ENCODE measurements around the gene ULK3.

The ULK3 gene

GRCh38 chr15:74799255-74799855 is 43.6 kb downstream of the ULK3 start:
- DNase-seq (ENCODE audit: low read depth), result no peak

GRCh38 chr15:74798388-74799254 is 44.3 kb downstream of the ULK3 start:
- DNase-seq (ENCODE audit: low read depth), result no peak

GRCh38 chr15:74795966-74796625 is 46.9 kb downstream of the ULK3 start:
- no peak for DNase-seq (ENCODE audit: low read depth)

- no peak for DNase-seq (ENCODE audit: low read depth)
Measured at GRCh38 chr15:74794970-74795349, 48.0 kb downstream of the ULK3 start.

GRCh38 chr15:74794248-74794969 is 48.5 kb downstream of the ULK3 start:
- no peak for DNase-seq (ENCODE audit: low read depth)

- no peak for DNase-seq (ENCODE audit: low read depth)
Measured at GRCh38 chr15:74793135-74794028, 49.6 kb downstream of the ULK3 start.

GRCh38 chr15:74792227-74793016 is 50.5 kb downstream of the ULK3 start:
- no peak for DNase-seq (ENCODE audit: low read depth)

- no peak for DNase-seq (ENCODE audit: low read depth)
Measured at GRCh38 chr15:74791667-74792066, 51.3 kb downstream of the ULK3 start.

GRCh38 chr15:74791007-74791406 is 51.9 kb downstream of the ULK3 start:
- DNase-seq (ENCODE audit: low read depth), result no peak

GRCh38 chr15:74790080-74790916 is 52.7 kb downstream of the ULK3 start:
- peak; percentile 93 for DNase-seq (ENCODE audit: low read depth)

- DNase-seq (ENCODE audit: low read depth), result no peak
Measured at GRCh38 chr15:74789741-74790079, 53.2 kb downstream of the ULK3 start.

GRCh38 chr15:74789171-74789631 is 53.8 kb downstream of the ULK3 start:
- no peak for DNase-seq (ENCODE audit: low read depth)

- DNase-seq (ENCODE audit: low read depth), result no peak
Measured at GRCh38 chr15:74788683-74789151, 54.2 kb downstream of the ULK3 start.

- DNase-seq (ENCODE audit: low read depth), result no peak
Measured at GRCh38 chr15:74788042-74788682, 54.8 kb downstream of the ULK3 start.

- DNase-seq (ENCODE audit: low read depth), result no peak
Measured at GRCh38 chr15:74787251-74788041, 55.5 kb downstream of the ULK3 start.

- no peak for DNase-seq (ENCODE audit: low read depth)
Measured at GRCh38 chr15:74786551-74787165, 56.3 kb downstream of the ULK3 start.

Measured in HS-27A (cell line).